ENCODE results near the gene EP400. TPM values are rescaled to one million over a fixed set of nuclear protein-coding genes. Genes with fewer than 3 reads are reported as not detected.

Gene EP400
- total RNA-seq, 4 donors from 2014 or later: 20.5 to 33.7 (median 23.4) TPM

DNA sequence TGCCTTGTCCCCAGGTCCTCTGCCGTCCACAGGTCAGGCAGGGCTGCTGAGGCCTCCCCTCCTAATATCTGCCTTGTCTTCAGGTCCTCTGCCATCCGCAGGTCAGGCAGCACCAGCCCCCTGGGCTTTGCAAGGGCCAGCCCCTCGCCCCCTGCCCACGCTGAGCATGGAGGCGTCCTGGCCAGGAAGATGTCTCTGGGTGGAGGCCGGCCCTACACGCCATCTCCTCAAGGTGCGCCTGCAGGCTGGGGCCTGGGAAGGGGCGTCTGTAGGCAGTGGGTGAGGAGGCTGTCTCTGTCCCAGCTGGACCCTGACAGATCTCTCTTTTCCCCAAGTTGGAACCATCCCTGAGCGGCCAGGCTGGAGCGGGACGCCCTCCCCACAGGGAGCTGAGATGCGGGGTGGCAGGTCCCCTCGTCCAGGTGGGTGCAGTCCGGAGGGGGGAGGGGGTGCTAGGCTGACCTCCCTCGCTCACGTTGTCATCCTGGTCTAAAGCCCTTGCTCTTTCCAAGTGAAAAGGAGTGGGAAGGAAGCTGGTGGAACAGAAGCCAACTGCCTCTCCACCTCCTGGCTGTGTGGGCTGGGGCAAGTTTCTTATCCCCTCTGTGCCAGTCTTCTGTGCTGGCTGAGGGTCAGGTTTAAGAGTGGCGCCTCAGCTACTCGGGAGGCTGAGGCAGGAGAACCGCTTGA, 34.6 kb upstream of the EP400 start:
- no peak for TF ChIP-seq CTCF (IDR thresholded peaks at IDR 0.05; ENCODE audit: low read depth)

DNA sequence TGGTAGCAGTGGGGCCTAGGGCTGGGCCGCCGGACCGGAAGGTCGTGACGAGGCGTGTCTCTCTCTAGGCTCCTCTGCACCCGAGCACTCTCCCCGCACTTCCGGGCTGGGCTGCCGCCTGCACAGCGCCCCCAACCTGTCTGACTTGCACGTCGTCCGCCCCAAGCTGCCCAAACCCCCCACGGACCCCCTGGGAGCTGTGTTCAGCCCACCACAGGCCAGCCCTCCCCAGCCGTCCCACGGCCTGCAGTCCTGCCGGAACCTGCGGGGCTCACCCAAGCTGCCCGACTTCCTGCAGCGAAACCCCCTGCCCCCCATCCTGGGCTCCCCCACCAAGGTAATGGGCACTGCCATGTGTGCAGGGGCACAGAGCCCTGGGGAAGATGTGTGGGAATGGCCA, 33.9 kb upstream of the EP400 start:
- no peak for TF ChIP-seq CTCF (IDR thresholded peaks at IDR 0.05; ENCODE audit: low read depth)

DNA sequence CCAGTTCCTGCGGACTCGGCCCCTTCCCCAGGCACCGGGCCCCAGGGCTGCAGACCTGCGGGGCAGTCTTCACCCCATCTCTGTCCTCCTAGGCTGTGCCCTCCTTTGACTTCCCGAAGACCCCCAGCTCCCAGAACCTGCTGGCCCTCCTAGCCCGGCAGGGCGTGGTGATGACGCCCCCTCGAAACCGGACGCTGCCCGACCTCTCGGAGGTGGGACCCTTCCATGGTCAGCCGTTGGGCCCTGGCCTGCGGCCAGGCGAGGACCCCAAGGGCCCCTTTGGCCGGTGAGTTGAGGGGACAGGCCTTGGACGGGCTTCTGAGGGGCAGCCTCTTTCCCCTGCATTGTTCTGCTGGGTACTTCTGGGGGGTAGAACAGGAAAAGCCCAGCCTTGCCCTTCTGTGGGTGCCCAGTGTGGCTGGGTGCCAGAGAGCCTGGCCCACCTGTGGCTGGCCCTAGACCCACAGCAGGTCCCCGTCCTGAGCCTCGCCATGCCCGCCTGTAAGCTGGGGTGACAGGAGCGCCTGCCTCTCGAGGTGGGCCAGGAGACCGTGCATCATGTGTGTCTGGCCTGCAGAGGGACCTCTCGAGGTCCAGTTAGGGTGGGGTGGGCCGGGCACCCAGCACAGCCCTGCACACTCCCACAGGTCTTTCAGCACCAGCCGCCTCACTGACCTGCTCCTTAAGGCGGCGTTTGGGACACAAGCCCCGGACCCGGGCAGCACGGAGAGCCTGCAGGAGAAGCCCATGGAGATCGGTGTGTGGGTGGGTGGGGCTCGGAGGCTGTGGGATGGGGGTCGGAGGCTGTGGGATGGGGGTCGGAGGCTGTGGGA, 33.2 kb upstream of the EP400 start:
- TF ChIP-seq CTCF (IDR thresholded peaks at IDR 0.05; ENCODE audit: low read depth): no peak

GRCh38 chr12:131917139-131917710, 32.5 kb upstream of the EP400 start:
- no peak for TF ChIP-seq CTCF (IDR thresholded peaks at IDR 0.05; ENCODE audit: low read depth)

GRCh38 chr12:131917711-131918306, 31.9 kb upstream of the EP400 start:
- no peak for TF ChIP-seq CTCF (IDR thresholded peaks at IDR 0.05; ENCODE audit: low read depth)

- no peak for TF ChIP-seq CTCF (IDR thresholded peaks at IDR 0.05; ENCODE audit: low read depth)
These were observed 31.3 kb upstream of the EP400 start for GRCh38 chr12:131918311-131919050.
